Chondrocyte (in vitro differentiated cells): ENCODE data around the gene GJC2. TPM values are rescaled to one million over a fixed set of nuclear protein-coding genes. Genes with fewer than 3 reads are reported as not detected.

Source experiments
- DNase-seq: peaks from one replicate; pipeline ENCODE4 v3.0.0; 2021; ENCODE audit warnings: mixed read lengths, low spot score
- H3K27ac Mint-ChIP-seq: one replicate; pipeline ENCODE4 v1.8.0; 2021; ENCODE audit warnings: mild to moderate bottlenecking, moderate library complexity, mixed read lengths; ENCODE audit not compliant: unreplicated experiment
- H3K27me3 Mint-ChIP-seq: 2 replicates; pipeline ENCODE4 v1.8.0; 2021; ENCODE audit warnings: low read depth, mixed read lengths
- H3K36me3 Mint-ChIP-seq: 2 replicates; pipeline ENCODE4 v1.8.0; 2021; ENCODE audit warnings: low read depth, mixed read lengths
- H3K4me1 Mint-ChIP-seq: 2 replicates; pipeline ENCODE4 v1.8.0; 2021; ENCODE audit warnings: low read depth, mild to moderate bottlenecking, mixed read lengths
- H3K4me3 Mint-ChIP-seq: one replicate; pipeline ENCODE4 v1.8.0; 2021; ENCODE audit warnings: mild to moderate bottlenecking, moderate library complexity, mixed read lengths; ENCODE audit not compliant: unreplicated experiment
- H3K9me3 Mint-ChIP-seq: 2 replicates; pipeline ENCODE4 v1.8.0; 2021; ENCODE audit warnings: low read depth, mixed read lengths
- total RNA-seq: library from RNA; stranded (reverse); gene quantifications from 3 replicates; pipeline ENCODE4 v1.2.1, GENCODE V29; 2021
- TF ChIP-seq, protein P1 (sequence below): fragments of 200-600 bp; sonication (generic); IDR thresholded peaks from 2 replicates; pipeline ENCODE4 v1.5.0; 2021; ENCODE audit warnings: antibody characterized with exemption, mild to moderate bottlenecking, moderate library complexity

The GJC2 gene
- total RNA-seq, 1 donor from 2014 or later = 2.0 TPM

DNA sequence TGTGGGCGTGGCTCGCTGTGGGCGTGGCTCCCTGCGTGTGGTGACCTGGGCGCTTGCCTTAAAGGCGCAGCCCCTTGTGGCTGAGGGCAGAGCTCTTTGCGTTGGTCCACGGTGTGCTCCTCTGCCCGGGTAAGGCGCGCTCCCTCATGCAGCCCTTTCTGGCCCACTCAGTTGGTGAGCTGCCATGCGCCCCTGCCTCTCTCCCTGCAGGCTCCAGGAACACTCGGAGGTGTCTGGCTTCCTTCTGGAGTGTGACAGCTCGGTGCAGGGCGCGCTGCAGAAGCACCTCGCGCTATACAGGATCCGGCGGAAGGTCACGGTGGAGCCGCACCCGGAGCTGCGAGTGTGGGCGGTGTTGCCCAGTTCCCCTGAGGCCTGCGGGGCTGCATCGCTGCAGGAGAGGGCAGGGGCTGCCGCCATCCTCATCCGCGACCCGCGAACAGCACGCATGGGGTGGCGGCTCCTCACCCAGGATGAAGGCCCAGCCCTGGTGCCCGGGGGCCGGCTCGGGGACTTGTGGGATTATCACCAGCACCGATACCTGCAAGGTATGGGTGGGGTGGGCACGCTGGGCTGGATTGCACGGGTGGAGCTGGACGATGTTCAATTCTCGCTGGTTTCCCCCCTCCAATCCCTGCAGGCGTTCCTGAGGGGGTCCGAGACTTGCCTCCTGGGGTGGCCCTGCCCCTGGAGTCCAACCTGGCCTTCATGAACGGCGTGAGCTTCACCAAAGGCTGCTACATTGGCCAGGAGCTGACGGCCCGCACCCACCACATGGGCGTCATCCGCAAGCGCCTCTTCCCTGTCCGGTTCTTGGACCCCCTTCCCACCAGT is 25.0 kb downstream of the GJC2 start:
- Mint-ChIP-seq H3K4me1 (peaks cover 15% of the 10 kb centered on the region), H3K36me3 (peaks cover 1% of the 10 kb centered on the region), H3K4me3 (no peak overlapping the region), H3K27me3 (no peaks in the 10 kb centered on the region), H3K9me3 (no peaks in the 10 kb centered on the region), H3K27ac (no peak overlapping the region)
- DNase-seq = peak; percentile 92
- TF ChIP-seq, protein P1, sequence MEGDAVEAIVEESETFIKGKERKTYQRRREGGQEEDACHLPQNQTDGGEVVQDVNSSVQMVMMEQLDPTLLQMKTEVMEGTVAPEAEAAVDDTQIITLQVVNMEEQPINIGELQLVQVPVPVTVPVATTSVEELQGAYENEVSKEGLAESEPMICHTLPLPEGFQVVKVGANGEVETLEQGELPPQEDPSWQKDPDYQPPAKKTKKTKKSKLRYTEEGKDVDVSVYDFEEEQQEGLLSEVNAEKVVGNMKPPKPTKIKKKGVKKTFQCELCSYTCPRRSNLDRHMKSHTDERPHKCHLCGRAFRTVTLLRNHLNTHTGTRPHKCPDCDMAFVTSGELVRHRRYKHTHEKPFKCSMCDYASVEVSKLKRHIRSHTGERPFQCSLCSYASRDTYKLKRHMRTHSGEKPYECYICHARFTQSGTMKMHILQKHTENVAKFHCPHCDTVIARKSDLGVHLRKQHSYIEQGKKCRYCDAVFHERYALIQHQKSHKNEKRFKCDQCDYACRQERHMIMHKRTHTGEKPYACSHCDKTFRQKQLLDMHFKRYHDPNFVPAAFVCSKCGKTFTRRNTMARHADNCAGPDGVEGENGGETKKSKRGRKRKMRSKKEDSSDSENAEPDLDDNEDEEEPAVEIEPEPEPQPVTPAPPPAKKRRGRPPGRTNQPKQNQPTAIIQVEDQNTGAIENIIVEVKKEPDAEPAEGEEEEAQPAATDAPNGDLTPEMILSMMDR = no peak

DNA sequence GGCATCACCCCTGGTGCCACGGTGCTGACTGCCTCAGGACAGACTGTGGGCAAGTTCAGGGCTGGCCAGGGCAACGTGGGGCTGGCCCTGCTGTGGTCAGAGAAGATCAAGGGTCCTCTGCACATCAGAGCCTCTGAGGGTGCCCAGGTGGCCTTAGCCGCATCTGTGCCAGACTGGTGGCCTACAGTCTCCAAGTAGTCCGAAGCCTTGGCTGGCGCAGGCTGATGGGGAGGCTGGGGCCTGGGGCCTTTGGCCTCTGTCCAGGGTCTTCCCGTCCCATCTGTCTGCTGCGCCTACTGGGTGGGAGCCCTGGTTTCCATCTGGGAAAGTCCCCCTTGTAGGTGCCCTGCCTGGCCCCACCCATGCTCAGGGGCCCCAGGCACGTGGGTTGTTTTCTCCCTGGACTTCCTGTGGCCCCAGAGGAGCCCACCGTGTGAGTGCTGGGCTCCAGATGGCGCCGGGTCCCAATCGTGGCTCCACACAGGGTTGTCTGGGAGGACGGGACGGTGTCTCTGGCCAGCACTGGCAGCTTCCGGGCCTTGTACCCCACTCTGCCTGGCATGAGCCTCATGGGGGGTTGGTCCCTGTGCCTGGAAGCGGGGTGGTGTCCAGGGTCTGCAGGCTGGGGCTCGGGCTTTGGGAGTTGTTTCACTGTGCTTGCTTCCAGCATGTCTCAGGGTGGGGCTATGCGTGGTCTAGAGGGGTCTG is 25.7 kb downstream of the GJC2 start:
- TF ChIP-seq, protein P1 = no peak
- H3K36me3 Mint-ChIP-seq = peaks cover 1% of the 10 kb centered on the region
- H3K9me3 Mint-ChIP-seq = no peaks in the 10 kb centered on the region
- H3K4me3 Mint-ChIP-seq = no peak overlapping the region
- H3K4me1 Mint-ChIP-seq = peaks cover 15% of the 10 kb centered on the region
- peak; percentile 78 for DNase-seq
- no peak overlapping the region for H3K27ac Mint-ChIP-seq
- H3K27me3 Mint-ChIP-seq = no peaks in the 10 kb centered on the region

DNA sequence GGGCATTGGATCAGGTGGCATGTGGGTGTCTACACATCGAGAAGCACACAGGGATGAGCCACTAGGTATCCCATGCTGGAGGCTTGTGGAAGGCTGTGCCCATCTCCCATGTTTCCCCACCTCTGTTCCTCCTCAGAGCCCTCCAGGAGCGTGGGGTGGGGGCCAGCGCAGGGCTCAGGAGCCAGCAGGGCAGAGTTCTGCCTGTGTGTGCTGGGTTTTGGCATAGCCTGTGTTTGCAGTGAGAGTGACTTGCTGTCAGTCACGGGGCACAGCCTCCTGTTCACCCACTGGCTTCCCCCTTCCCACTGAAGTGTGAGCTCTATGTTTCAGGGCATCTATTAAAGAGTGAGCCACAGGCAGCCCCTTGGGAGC is 26.3 kb downstream of the GJC2 start:
- Mint-ChIP-seq H3K27ac (no peak overlapping the region), H3K4me3 (no peak overlapping the region), H3K9me3 (no peaks in the 10 kb centered on the region)

DNA sequence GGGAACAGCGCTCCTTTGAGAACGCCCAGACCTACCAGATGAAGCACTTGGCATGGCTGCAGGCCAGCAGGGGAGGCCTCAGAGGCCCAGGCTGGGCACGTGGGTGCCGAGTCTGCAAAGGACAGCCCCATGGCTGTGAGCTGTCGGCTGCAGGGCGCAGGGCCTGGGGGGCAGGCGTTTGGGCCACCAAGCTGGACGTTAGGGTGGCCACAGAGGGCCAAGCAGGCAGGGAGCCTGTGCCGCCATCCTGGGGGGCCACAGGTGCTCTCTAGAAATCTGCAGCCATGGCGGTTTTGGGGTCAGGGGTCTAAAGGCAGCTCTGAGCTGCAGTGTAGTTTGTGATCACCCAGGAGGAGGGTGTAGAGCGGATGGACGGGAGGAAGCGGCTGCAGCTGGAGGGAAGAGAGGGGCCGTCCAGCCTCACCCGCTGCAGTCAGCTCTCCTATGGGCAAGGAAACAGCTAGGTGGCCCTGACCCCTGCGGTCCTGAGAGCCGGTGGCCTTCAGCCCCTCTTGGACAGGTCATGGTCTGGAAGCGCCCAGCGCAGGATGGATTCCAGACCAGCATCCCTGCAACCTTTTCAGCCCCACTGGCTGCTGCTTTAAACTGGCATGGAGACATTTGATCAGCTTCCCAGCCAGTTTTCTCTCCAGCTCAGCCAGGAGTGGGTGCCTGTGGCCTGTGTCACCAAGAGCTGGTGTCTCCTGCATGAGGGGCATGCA is 26.9 kb downstream of the GJC2 start:
- no peaks in the 10 kb centered on the region for H3K27me3 Mint-ChIP-seq
- TF ChIP-seq, protein P1 = no peak
- H3K36me3 Mint-ChIP-seq = peaks cover 1% of the 10 kb centered on the region
- no peak overlapping the region for H3K4me3 Mint-ChIP-seq
- H3K4me1 Mint-ChIP-seq = peaks cover 15% of the 10 kb centered on the region
- H3K9me3 Mint-ChIP-seq = no peaks in the 10 kb centered on the region
- DNase-seq = peak; percentile 81
- no peak overlapping the region for H3K27ac Mint-ChIP-seq

More for the DNA sequence above, 26.3 kb downstream of the GJC2 start:
- peaks cover 1% of the 10 kb centered on the region for H3K36me3 Mint-ChIP-seq
- TF ChIP-seq, protein P1 = no peak
- no peak for DNase-seq
- peaks cover 15% of the 10 kb centered on the region for H3K4me1 Mint-ChIP-seq
- no peaks in the 10 kb centered on the region for H3K27me3 Mint-ChIP-seq

DNA sequence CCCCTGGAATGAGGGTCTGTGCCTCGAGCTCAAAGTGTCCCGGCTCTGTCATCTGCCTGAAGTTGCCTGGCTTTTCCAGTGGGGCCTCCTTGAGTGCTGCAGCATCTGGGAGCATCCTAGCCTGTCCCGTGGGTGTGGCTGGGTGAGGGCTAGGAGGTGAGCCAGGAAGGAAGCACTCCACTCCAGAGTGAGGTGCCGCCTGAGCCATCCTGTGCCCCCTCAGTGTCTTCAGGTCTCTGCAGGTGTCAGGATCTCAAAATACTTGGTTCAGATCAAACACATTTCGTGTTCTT is 27.4 kb downstream of the GJC2 start:
- H3K9me3 Mint-ChIP-seq = no peaks in the 10 kb centered on the region
- H3K4me3 Mint-ChIP-seq = no peak overlapping the region
- no peak overlapping the region for H3K27ac Mint-ChIP-seq
- peaks cover 15% of the 10 kb centered on the region for H3K4me1 Mint-ChIP-seq
- H3K36me3 Mint-ChIP-seq = peaks cover 1% of the 10 kb centered on the region
- no peaks in the 10 kb centered on the region for H3K27me3 Mint-ChIP-seq
- DNase-seq = peak; percentile 54
- TF ChIP-seq, protein P1 = no peak
